ENCODE measurements around the gene CNTN5.

CNTN5 gene

DNA sequence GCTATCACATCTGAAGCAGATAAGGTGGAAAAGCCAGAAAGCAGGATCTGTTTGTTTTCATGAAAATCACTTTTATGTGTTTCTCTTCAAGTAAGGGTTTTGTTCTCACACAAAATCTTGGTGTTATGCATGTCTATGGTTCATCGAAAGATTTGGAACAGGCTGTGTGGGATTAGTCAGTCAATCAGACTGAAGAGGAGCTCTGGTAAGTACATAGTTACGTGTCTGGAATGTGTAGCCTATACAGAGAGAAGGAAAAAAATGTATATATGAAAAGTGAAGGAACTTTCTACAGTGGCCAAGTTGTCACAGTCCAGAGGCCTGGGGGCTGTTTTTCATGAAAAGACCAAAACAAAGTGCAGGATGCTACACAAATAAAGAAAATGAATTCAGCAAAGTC, 156.7 kb downstream of the CNTN5 start:
- TF ChIP-seq CTCF (IDR thresholded peaks at IDR 0.05; ENCODE audit: borderline replicate concordance, control extremely low read depth, extremely low read depth, insufficient read depth, missing control alignments): no peak

DNA sequence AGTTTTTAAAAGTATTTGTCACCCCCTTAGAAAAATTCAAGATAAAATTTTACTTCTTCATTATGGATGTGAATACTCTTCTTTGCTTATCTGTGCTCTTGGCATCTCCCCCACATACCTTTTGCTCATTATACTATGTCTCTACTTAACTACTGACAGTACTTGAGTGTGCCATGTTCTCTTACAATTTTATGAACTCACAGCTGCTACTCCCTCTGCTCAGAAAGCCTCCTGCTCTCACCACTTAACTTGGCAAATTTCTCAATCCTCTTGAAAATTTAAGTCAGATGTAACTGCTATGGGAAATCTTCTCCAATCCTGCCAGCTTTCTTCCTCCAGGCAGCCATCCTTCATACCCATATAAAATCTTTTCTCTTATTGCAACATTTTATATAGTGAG, 163.4 kb downstream of the CNTN5 start:
- in situ Hi-C loops (cut with MboI; ENCODE audit: low sequenced_read_pairs, unreplicated experiment): no loop called here
- TF ChIP-seq CTCF (IDR thresholded peaks at IDR 0.05; ENCODE audit: borderline replicate concordance, control extremely low read depth, extremely low read depth, insufficient read depth, missing control alignments): no peak
- no peak for DNase-seq (ENCODE audit: low spot score)

More for the DNA sequence above, 156.7 kb downstream of the CNTN5 start:
- in situ Hi-C loops (cut with MboI; ENCODE audit: low sequenced_read_pairs, unreplicated experiment): no loop called here
- no peak for DNase-seq (ENCODE audit: low spot score)

GRCh38 chr11:99188221-99188620, 167.5 kb downstream of the CNTN5 start:
- no peak for DNase-seq (ENCODE audit: low spot score)
- in situ Hi-C loops (cut with MboI; ENCODE audit: low sequenced_read_pairs, unreplicated experiment): no loop called here
- TF ChIP-seq CTCF (IDR thresholded peaks at IDR 0.05; ENCODE audit: borderline replicate concordance, control extremely low read depth, extremely low read depth, insufficient read depth, missing control alignments): no peak

- no peak for TF ChIP-seq CTCF (IDR thresholded peaks at IDR 0.05; ENCODE audit: borderline replicate concordance, control extremely low read depth, extremely low read depth, insufficient read depth, missing control alignments)
Measured at GRCh38 chr11:99192716-99193115, 172.0 kb downstream of the CNTN5 start.

DNA sequence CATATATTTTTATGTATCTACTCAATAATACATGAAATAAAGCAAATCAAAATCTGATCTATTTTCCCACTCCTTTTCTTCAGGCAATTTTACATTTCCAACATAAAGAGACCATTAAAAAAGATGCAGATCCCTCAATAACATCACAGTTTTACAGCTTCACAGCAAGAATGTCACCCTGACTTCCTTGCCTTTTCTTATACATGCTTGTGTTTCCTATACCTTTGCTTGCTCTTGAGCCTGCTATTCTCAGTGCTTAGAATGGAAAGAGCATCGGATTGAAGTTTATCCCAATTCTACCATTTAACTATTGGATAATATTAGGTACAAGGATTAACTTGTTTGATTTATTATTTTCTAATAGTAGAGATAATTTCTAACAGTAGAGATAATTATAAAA, 176.7 kb downstream of the CNTN5 start:
- in situ Hi-C loops (cut with MboI; ENCODE audit: low sequenced_read_pairs, unreplicated experiment): no loop called here
- TF ChIP-seq CTCF (IDR thresholded peaks at IDR 0.05; ENCODE audit: borderline replicate concordance, control extremely low read depth, extremely low read depth, insufficient read depth, missing control alignments): no peak

More at GRCh38 chr11:99192716-99193115, 172.0 kb downstream of the CNTN5 start:
- in situ Hi-C loops (cut with MboI; ENCODE audit: low sequenced_read_pairs, unreplicated experiment): no loop called here
- DNase-seq (ENCODE audit: low spot score): no peak

DNA sequence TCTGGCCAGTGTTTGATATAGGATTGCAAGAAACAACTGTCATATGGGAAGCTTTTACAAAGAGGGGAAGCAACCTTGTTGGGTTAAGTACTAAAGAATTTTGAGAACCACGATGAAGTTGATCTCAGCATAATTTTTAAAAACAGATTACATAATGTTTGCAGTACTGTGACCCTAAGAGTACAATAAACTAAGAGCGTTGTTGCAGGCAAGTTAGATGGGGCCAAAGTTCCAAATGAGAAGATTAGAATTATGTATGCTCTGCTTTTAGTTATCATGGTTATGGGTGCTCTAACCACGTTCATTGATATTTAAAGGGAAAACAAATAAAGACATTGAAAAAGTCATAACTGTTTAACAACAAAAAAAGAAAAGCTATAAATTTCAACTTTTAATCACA, 177.5 kb downstream of the CNTN5 start:
- no peak for DNase-seq (ENCODE audit: low spot score)
- in situ Hi-C loops (cut with MboI; ENCODE audit: low sequenced_read_pairs, unreplicated experiment): no loop called here
- TF ChIP-seq CTCF (IDR thresholded peaks at IDR 0.05; ENCODE audit: borderline replicate concordance, control extremely low read depth, extremely low read depth, insufficient read depth, missing control alignments): no peak

More for the DNA sequence above, 176.7 kb downstream of the CNTN5 start:
- DNase-seq (ENCODE audit: low spot score): no peak

DNA sequence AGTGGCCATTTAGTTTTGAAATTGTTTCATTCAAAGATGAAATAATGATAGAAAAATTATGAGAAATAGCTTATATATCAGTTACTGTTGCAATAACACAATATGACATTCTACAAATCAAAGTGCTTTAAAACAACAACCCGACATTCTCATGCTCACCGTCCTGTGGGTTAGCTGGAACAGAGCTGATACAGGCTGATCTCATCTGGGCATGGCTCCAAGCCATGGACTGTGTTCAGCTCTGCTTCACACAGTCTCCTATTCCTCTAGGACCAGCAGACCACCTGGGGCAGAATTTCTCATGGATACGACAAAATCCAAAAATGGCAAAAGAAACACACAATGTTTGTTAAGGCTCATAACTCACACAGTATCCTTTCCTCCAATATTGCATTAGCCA, 178.6 kb downstream of the CNTN5 start:
- no peak for DNase-seq (ENCODE audit: low spot score)
- no peak for TF ChIP-seq CTCF (IDR thresholded peaks at IDR 0.05; ENCODE audit: borderline replicate concordance, control extremely low read depth, extremely low read depth, insufficient read depth, missing control alignments)
- in situ Hi-C loops (cut with MboI; ENCODE audit: low sequenced_read_pairs, unreplicated experiment): no loop called here
